HEK293 (cell line): Measurements from ENCODE around the gene HP1BP3.
A peak's percentile ranks its signal among the peaks of the same experiment; 100 is the strongest.

Experiments used
- CTCF ChIA-PET: fragments of 350-600 bp; formaldehyde crosslinking; extraction: SDS; loops from one replicate; lab custom pipeline; 2021; ENCODE audit warnings: antibody characterized with exemption; lab: Yijun Ruan, JAX
- POLR2A ChIA-PET: fragments of 300-600 bp; formaldehyde crosslinking; extraction: SDS; loops from one replicate; lab custom pipeline; 2020; ENCODE audit warnings: antibody characterized with exemption, inconsistent platforms; lab: Yijun Ruan, JAX
- H3K27ac ChIP-seq: fragments of 200-500 bp; sonication (Bioruptor generic); 2 replicates; pipeline ENCODE4 v1.5.1; 2014; ENCODE audit warnings: low read depth, low read length, control low read depth, inconsistent platforms; ENCODE audit errors: extremely low read depth
- H3K36me3 ChIP-seq, 2 experiments: fragments of 200-500 bp in 1 of 2; sonication (Bioruptor generic) in 1 of 2; 1 replicate in 1 of 2; 2 replicates in 1 of 2; pipeline ENCODE4 v1.5.1; 2014 to 2017; ENCODE audit warnings: inconsistent platforms in 2 of 2, low read length in 2 of 2; ENCODE audit not compliant: control insufficient read depth in 2 of 2, insufficient read depth in 1 of 2
- H3K4me1 ChIP-seq: fragments of 200-500 bp; sonication (Bioruptor generic); 2 replicates; pipeline ENCODE4 v1.5.1; 2014; ENCODE audit warnings: mild to moderate bottlenecking, low read length, inconsistent platforms; ENCODE audit not compliant: control insufficient read depth, insufficient read depth
- H3K4me3 ChIP-seq: 2 replicates; pipeline ENCODE4 v1.5.1; 2011; ENCODE audit warnings: low read depth, mild to moderate bottlenecking, control low read depth, low read length, moderate library complexity
- H3K9me3 ChIP-seq: fragments of 200-500 bp; sonication (Bioruptor generic); 2 replicates; pipeline ENCODE4 v1.5.1; 2014; ENCODE audit warnings: low read depth, low read length, inconsistent platforms; ENCODE audit not compliant: control insufficient read depth, insufficient read depth
- BCL11A ChIP-seq: fragments of 450-650 bp; formaldehyde crosslinking; IDR thresholded peaks from 2 replicates; pipeline ENCODE4 v1.5.1; 2016; ENCODE audit warnings: low read depth, missing biosample characterization, missing genetic modification characterization
- HOXA7 ChIP-seq: sonication (generic); formaldehyde crosslinking; IDR thresholded peaks from 2 replicates; pipeline ENCODE4 v1.8.1; 2022; ENCODE audit warnings: missing genetic modification reagents, borderline replicate concordance
- INSM2 ChIP-seq: fragments of 450-650 bp; formaldehyde crosslinking; IDR thresholded peaks from 2 replicates; pipeline ENCODE4 v1.5.1; 2016; ENCODE audit warnings: missing biosample characterization, missing genetic modification characterization
- KLF1 ChIP-seq: fragments of 450-650 bp; formaldehyde crosslinking; IDR thresholded peaks from 2 replicates; pipeline ENCODE4 v1.5.1; 2016; ENCODE audit warnings: missing biosample characterization, missing genetic modification characterization
- KLF10 ChIP-seq: fragments of 450-650 bp; IDR thresholded peaks from 2 replicates; pipeline ENCODE4 v1.5.1; 2018; ENCODE audit warnings: missing biosample characterization, mild to moderate bottlenecking, missing genetic modification characterization
- MEIS1 ChIP-seq: sonication (generic); formaldehyde crosslinking; IDR thresholded peaks from 2 replicates; pipeline ENCODE4 v1.8.1; 2022; ENCODE audit warnings: missing genetic modification reagents, mild to moderate bottlenecking, borderline replicate concordance
- RBAK ChIP-seq: fragments of 450-650 bp; formaldehyde crosslinking; IDR thresholded peaks from 2 replicates; pipeline ENCODE4 v1.5.1; 2016; ENCODE audit warnings: missing biosample characterization, missing genetic modification characterization
- SCRT2 ChIP-seq: fragments of 450-650 bp; formaldehyde crosslinking; IDR thresholded peaks from 2 replicates; pipeline ENCODE4 v1.5.1; 2016; ENCODE audit warnings: missing biosample characterization, missing genetic modification characterization
- ZBTB1 ChIP-seq: fragments of 450-650 bp; formaldehyde crosslinking; IDR thresholded peaks from 2 replicates; pipeline ENCODE4 v1.5.1; 2016; ENCODE audit warnings: missing biosample characterization, missing genetic modification characterization
- ZNF18 ChIP-seq: fragments of 450-650 bp; formaldehyde crosslinking; IDR thresholded peaks from 2 replicates; pipeline ENCODE4 v1.5.1; 2016; ENCODE audit warnings: missing biosample characterization, missing genetic modification characterization
- ZNF202 ChIP-seq: fragments of 450-650 bp; formaldehyde crosslinking; IDR thresholded peaks from 2 replicates; pipeline ENCODE4 v1.5.1; 2016; ENCODE audit warnings: missing biosample characterization, missing genetic modification characterization, borderline replicate concordance
- ZNF23 ChIP-seq: fragments of 450-650 bp; formaldehyde crosslinking; IDR thresholded peaks from 2 replicates; pipeline ENCODE4 v1.5.1; 2016; ENCODE audit warnings: missing biosample characterization, missing genetic modification characterization, borderline replicate concordance
- ZNF335 ChIP-seq: fragments of 450-650 bp; formaldehyde crosslinking; conservative IDR thresholded peaks from 2 replicates; pipeline ENCODE4 v1.5.1; 2016; ENCODE audit warnings: missing biosample characterization, missing genetic modification characterization
- ZNF366 ChIP-seq: fragments of 450-650 bp; formaldehyde crosslinking; conservative IDR thresholded peaks from 2 replicates; pipeline ENCODE4 v1.5.1; 2016; ENCODE audit warnings: missing biosample characterization, missing genetic modification characterization
- ZNF398 ChIP-seq: fragments of 450-650 bp; formaldehyde crosslinking; IDR thresholded peaks from 2 replicates; pipeline ENCODE4 v1.5.1; 2017; ENCODE audit warnings: missing biosample characterization, missing genetic modification characterization
- ZNF423 ChIP-seq: fragments of 450-650 bp; formaldehyde crosslinking; IDR thresholded peaks from 2 replicates; pipeline ENCODE4 v1.5.1; 2016; ENCODE audit warnings: missing biosample characterization, missing genetic modification characterization
- ZNF514 ChIP-seq: fragments of 450-650 bp; formaldehyde crosslinking; IDR thresholded peaks from 2 replicates; pipeline ENCODE4 v1.5.1; 2016; ENCODE audit warnings: missing biosample characterization, missing genetic modification characterization
- ZNF521 ChIP-seq: fragments of 450-650 bp; formaldehyde crosslinking; IDR thresholded peaks from 2 replicates; pipeline ENCODE4 v1.5.1; 2017; ENCODE audit warnings: missing biosample characterization, mild to moderate bottlenecking, missing genetic modification characterization
- ZNF530 ChIP-seq: fragments of 450-650 bp; formaldehyde crosslinking; IDR thresholded peaks from 2 replicates; pipeline ENCODE4 v1.5.1; 2016; ENCODE audit warnings: low read depth, missing biosample characterization, missing genetic modification characterization
- ZNF558 ChIP-seq: fragments of 450-650 bp; formaldehyde crosslinking; IDR thresholded peaks from 2 replicates; pipeline ENCODE4 v1.5.1; 2016; ENCODE audit warnings: missing biosample characterization, missing genetic modification characterization
- ZNF600 ChIP-seq: fragments of 450-650 bp; formaldehyde crosslinking; IDR thresholded peaks from 2 replicates; pipeline ENCODE4 v1.5.1; 2016; ENCODE audit warnings: missing biosample characterization, missing genetic modification characterization
- ZNF76 ChIP-seq: fragments of 450-650 bp; formaldehyde crosslinking; IDR thresholded peaks from 2 replicates; pipeline ENCODE4; 2016; ENCODE audit warnings: low read depth, missing biosample characterization, missing genetic modification characterization, borderline replicate concordance
- ZNF830 ChIP-seq: fragments of 450-650 bp; IDR thresholded peaks from 2 replicates; pipeline ENCODE4 v1.5.0; 2018; ENCODE audit warnings: missing biosample characterization, missing genetic modification characterization, low read depth, mild to moderate bottlenecking, moderate library complexity
- ZSCAN4 ChIP-seq: fragments of 450-650 bp; formaldehyde crosslinking; IDR thresholded peaks from 2 replicates; pipeline ENCODE4 v1.5.1; 2017; ENCODE audit warnings: missing biosample characterization, missing genetic modification characterization
- ZSCAN5A ChIP-seq: fragments of 450-650 bp; formaldehyde crosslinking; IDR thresholded peaks from 2 replicates; pipeline ENCODE4 v1.5.1; 2016; ENCODE audit warnings: missing biosample characterization, missing genetic modification characterization

Gene HP1BP3

GRCh38 chr1:20733360-20733975, 53.6 kb downstream of the HP1BP3 start:
- TF ChIP-seq ZNF600 (tag by site-specific recombination), result 0 out of 2 replicates have a peak, but pooled peaks have one; percentile 30
- TF ChIP-seq ZNF558, result 0 out of 2 replicates have a peak, but pooled peaks have one; percentile 30
- peak; percentile 12; the same call in 1 of the 2 replicates for TF ChIP-seq INSM2 (tag by site-specific recombination)
- TF ChIP-seq ZNF335 (tag by site-specific recombination), result peak; percentile 3
- TF ChIP-seq ZNF423 (tag by site-specific recombination), result no peak
- Histone ChIP-seq H3K27ac (no peak overlapping the region), H3K9me3 (no peaks in the 10 kb centered on the region), H3K36me3 (peaks cover 0 to 17% of the 10 kb centered on the region in 2 experiments; a peak in 1 of 3 replicates), H3K4me1 (peaks cover 8% of the 10 kb centered on the region), H3K4me3 (no peak overlapping the region)
- ChIA-PET POLR2A (interaction anchor here (2.1 kb wide), 1 partner anchor 53 kb away, joined by 8 read pairs; the partner anchor contains the start of gene HP1BP3), CTCF (interaction anchor here (0.6 to 2.0 kb wide), 6 partner anchors 10 to 1047 kb away, joined by 3 to 13 read pairs (median 4); no protein-coding TSS in a partner anchor)

GRCh38 chr1:20732588-20733359, 54.3 kb downstream of the HP1BP3 start, which contains the start of gene SH2D5:
SH2D5 (minus strand) TSS chr1:20732703; CDS start chr1:20728044, 4,659 bp downstream.
- ChIA-PET CTCF (interaction anchor here (0.7 to 2.0 kb wide), 7 partner anchors 11 to 1231 kb away, joined by 3 to 13 read pairs (median 3); no protein-coding TSS in a partner anchor), POLR2A (interaction anchor here (1.8 to 2.1 kb wide), 2 partner anchors 15 to 54 kb away, joined by 4 to 8 read pairs; partner anchors contain the start of genes HP1BP3 and KIF17)
- no peak within 1 kb of the TSS; the same call in 1 of the 2 replicates for H3K27ac ChIP-seq
- no peaks in the 10 kb centered on the region for H3K9me3 ChIP-seq
- H3K36me3 ChIP-seq, result peaks cover 0 to 10% of the 10 kb centered on the region in 2 experiments; a peak in 1 of 3 replicates
- peak within 1 kb of the TSS; percentile 44 for H3K4me3 ChIP-seq
- H3K4me1 ChIP-seq, result peaks cover 8% of the 10 kb centered on the region
- no peak for TF ChIP-seq ZNF202 (tag by site-specific recombination)
- TF ChIP-seq ZNF398 (tag by site-specific recombination), result no peak
- TF ChIP-seq ZSCAN5A (tag by site-specific recombination), result no peak
- peak; percentile 19; the same call in 1 of the 2 replicates for TF ChIP-seq ZSCAN4 (tag by site-specific recombination)
- peak; percentile 6; the same call in 1 of the 2 replicates for TF ChIP-seq ZBTB1
- TF ChIP-seq KLF1 (tag by site-specific recombination), result no peak
- TF ChIP-seq MEIS1 (CRISPR knock-in tag), result no peak
- TF ChIP-seq ZNF423 (tag by site-specific recombination), result peak; percentile 49; the same call in 1 of the 2 replicates
- TF ChIP-seq HOXA7 (CRISPR knock-in tag), result no peak
- 0 out of 2 replicates have a peak, but pooled peaks have one; percentile 6 for TF ChIP-seq BCL11A
- no peak for TF ChIP-seq ZNF18 (tag by site-specific recombination)
- TF ChIP-seq ZNF530 (tag by site-specific recombination), result no peak
- 0 out of 2 replicates have a peak, but pooled peaks have one; percentile 25 for TF ChIP-seq KLF10 (tag by site-specific recombination)
- no peak for TF ChIP-seq ZNF521 (tag by site-specific recombination)
- TF ChIP-seq ZNF514 (tag by site-specific recombination), result no peak
- TF ChIP-seq ZNF366 (tag by site-specific recombination), result peak; percentile 80
- no peak for TF ChIP-seq ZNF23 (tag by site-specific recombination)
- peak; percentile 39 for TF ChIP-seq SCRT2 (tag by site-specific recombination)
- TF ChIP-seq ZNF76, result peak; percentile 37
- no peak for TF ChIP-seq ZNF830 (tag by site-specific recombination)
- TF ChIP-seq RBAK (tag by site-specific recombination), result no peak
